ENCODE data around the gene GPR146. TPM values are rescaled to one million over a fixed set of nuclear protein-coding genes. Genes with fewer than 3 reads are reported as not detected.

Gene GPR146
- total and polyA plus RNA-seq, 2 of the 4 experiments (the other 2 are of a cell fraction), result 2.2 to 3.4 TPM

- no peak overlapping the region for H3K23ac ChIP-seq (ENCODE audit: low read depth, low read length)
- no peak overlapping the region for H3K4me2 ChIP-seq (ENCODE audit: low read depth, low read length)
- no peak overlapping the region for H3K14ac ChIP-seq (replicated peaks; ENCODE audit: low read depth, low read length)
- H3K4me3 ChIP-seq (ENCODE audit: insufficient read depth, low read depth, low read length), result no peak overlapping the region
- no TSS peak for BruUV-seq (replicated peaks)
- H3K9me1 ChIP-seq (ENCODE audit: insufficient read depth, low read length), result no peaks in the 10 kb centered on the region; the same call in 1 of the 2 replicates
- H3K36me3 ChIP-seq (ENCODE audit: control insufficient read depth, insufficient read depth, low read length), result no peaks in the 10 kb centered on the region
- intact Hi-C loops (cut with micrococcal nuclease) (no loop called here), in situ Hi-C loops (cut with MboI; ENCODE audit: low sequenced_read_pairs) (no loop called here), dilution Hi-C loops (cut with HindIII; ENCODE audit: low sequenced_read_pairs, unreplicated experiment) (no loop called here)
- peaks cover 2% of the 10 kb centered on the region; the same call in 1 of the 2 replicates for H3K4me1 ChIP-seq (ENCODE audit: control insufficient read depth, insufficient read depth, low read length)
- no peaks in the 10 kb centered on the region for H3K27me3 ChIP-seq (ENCODE audit: control insufficient read depth, insufficient read depth, low read length)
- CTCF ChIA-PET, result no interaction called here
- no peak overlapping the region for H3K4ac ChIP-seq (ENCODE audit: low read depth, low read length)
- H2BK5ac ChIP-seq (ENCODE audit: low read depth, low read length, poor library complexity, severe bottlenecking), result no peak overlapping the region
- H3K9me3 ChIP-seq (ENCODE audit: control insufficient read depth, insufficient read depth, low read length), result no peaks in the 10 kb centered on the region
- no peak overlapping the region for H3K18ac ChIP-seq (ENCODE audit: low read depth, low read length)
- H4K91ac ChIP-seq (ENCODE audit: insufficient read depth, low read depth, low read length), result no peak overlapping the region
- WGBS, 2 experiments (ENCODE audit: extremely low coverage in 2 of 2, insufficient read length in 1 of 2), result 92% methylated on average over 8 of the region's 11 CpGs; no CpG with 5 or more reads in 1 of the 2 experiments
- ATAC-seq (ENCODE audit: low read depth) (no peak), DNase-seq (no peak)
- no peak overlapping the region for H2AK5ac ChIP-seq (ENCODE audit: low read depth, low read length)
- H2BK20ac ChIP-seq (ENCODE audit: low read depth, low read length), result no peak overlapping the region
- H4K20me1 ChIP-seq (ENCODE audit: insufficient read depth, low read length), result peaks cover 7% of the 10 kb centered on the region; the same call in 1 of the 2 replicates
- no peak overlapping the region for H3K27ac ChIP-seq (ENCODE audit: insufficient read depth, low read length)
- H3K79me1 ChIP-seq (ENCODE audit: low read depth in 1 of 2, low read length in 2 of 2), result peaks cover 8 to 17% of the 10 kb centered on the region in 2 experiments; a peak in 2 of 4 replicates
- H4K8ac ChIP-seq (ENCODE audit: low read depth in 2 of 2, low read length in 2 of 2), result no peak overlapping the region
- no peak overlapping the region for H2AK9ac ChIP-seq (replicated peaks; ENCODE audit: low read depth, low read length, poor library complexity)
- H2BK120ac ChIP-seq (ENCODE audit: low read depth, low read length), result no peak overlapping the region
- POLR2A ChIA-PET (ENCODE audit: unreplicated experiment), result no interaction called here
- no peak overlapping the region for H4K5ac ChIP-seq (ENCODE audit: low read depth, low read length)
- H2AFZ ChIP-seq (replicated peaks; ENCODE audit: low read length, poor library complexity), result no peak overlapping the region
- H2BK15ac ChIP-seq (ENCODE audit: low read depth, low read length), result no peak overlapping the region
- no peak overlapping the region for H3K9ac ChIP-seq (ENCODE audit: low read depth, low read length)
- no peak overlapping the region for H3K56ac ChIP-seq (ENCODE audit: extremely low read depth, insufficient read depth, low read length)
- no peak for TF ChIP-seq FOS (IDR thresholded peaks at IDR 0.05; ENCODE audit: low read depth, low read length)
- no peak for TF ChIP-seq MAZ (IDR thresholded peaks at IDR 0.05; ENCODE audit: borderline replicate concordance, low read depth, low read length)
- no peak for TF ChIP-seq ELK1 (IDR thresholded peaks at IDR 0.05; ENCODE audit: borderline replicate concordance, low read depth, low read length)
- no peak for TF ChIP-seq RCOR1 (IDR thresholded peaks at IDR 0.05; ENCODE audit: insufficient replicate concordance, low read length)
Observed at GRCh38 chr7:1105189-1105588, 60.8 kb downstream of the GPR146 start.
